Stimulated activated CD8-positive, alpha-beta memory T cell treated with anti-CD3 and anti-CD28 coated beads, Interleukin-4, amount 100 ng/mL, for 24 hours (primary cell): Measurements from ENCODE around the gene TRPC3.
A peak's percentile ranks its signal among the peaks of the same experiment; 100 is the strongest.
"Not testable (repeated sequence)": the region's sequence is repeated elsewhere in the genome, so short reads cannot be mapped to it uniquely, and the experiment has no call there.

Source experiments
- DNase-seq: peaks from one replicate; pipeline ENCODE4 v3.0.0-alpha.2; 2020; ENCODE audit warnings: low read depth

Gene TRPC3

DNA sequence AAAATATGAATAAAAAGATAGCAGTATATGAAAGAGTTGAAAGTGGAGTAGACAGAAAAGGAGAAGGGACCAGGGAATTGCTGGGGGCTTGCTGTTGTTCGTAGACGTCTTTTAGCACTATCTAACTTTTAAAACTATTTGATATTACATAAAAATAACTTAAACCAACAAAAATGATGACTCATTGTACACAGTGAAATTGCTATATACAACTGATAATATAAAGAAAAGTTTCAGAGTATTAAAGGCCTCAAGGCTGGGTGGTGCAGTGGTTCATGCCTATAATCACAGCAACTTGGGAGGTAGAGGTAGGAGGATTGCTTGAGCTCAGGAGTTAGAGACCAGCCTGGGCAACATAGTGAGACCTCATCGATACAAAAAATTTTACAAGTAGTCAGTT, 5.2 kb downstream of the TRPC3 start:
- DNase-seq, result no peak

- DNase-seq, result no peak
Measured at GRCh38 chr4:121943941-121944340, 7.9 kb downstream of the TRPC3 start.

DNA sequence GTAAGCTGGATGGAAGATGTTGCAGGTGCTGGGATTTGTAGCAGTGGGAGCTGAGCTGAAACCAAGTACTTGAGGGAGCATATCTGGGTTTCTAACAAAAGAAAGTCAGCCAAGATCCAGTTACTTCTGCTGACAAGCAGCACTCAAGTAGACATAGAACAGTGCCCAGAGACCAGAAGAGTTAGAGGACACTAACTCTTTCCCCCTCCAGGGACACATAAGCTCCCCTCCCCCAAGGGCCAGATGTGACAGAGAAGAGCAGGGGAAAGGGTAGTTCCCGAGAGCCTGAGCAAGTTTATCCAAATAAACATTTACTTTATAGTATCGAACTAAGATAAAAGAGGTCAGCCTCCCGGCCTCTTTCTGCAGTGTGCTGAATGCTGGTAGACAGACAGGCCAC, 12.2 kb downstream of the TRPC3 start:
- DNase-seq, result no peak

DNA sequence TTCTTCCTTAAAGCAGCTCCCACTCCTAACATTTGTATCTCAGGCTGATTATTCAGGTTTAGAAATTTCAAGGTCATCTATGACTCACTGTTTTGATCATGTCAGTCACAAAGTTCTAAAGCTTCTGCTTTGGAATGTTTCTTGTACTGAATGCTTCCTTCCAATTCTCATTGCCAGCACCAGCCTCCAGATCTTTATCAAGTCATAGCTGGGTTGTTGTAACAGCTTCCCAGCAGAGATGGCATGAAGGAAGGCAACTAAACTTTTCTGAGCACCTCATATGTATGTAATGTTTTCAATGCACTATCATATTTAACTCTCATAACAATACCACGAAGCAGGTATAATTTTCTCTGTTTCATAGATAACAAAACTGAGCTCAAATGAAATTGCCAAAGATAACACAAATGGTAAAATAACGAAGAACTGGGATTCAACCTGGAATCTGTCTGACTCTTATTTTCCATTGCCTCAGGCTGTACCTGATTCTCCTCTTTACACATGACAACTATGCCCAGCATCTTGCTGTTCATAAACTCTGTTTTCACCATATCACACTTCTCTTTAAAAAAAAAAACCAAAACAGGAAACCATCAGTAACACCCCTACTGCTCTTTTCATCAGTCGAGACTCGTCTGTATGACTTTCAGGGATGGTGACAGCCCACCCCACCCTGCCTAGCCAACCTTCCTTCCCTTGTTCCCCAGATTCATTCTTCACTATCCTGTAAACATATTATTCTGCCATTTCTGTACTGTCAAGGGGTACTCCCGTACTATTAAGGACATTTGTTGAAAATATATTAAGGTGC, 13.4 kb downstream of the TRPC3 start:
- DNase-seq, result no peak

DNA sequence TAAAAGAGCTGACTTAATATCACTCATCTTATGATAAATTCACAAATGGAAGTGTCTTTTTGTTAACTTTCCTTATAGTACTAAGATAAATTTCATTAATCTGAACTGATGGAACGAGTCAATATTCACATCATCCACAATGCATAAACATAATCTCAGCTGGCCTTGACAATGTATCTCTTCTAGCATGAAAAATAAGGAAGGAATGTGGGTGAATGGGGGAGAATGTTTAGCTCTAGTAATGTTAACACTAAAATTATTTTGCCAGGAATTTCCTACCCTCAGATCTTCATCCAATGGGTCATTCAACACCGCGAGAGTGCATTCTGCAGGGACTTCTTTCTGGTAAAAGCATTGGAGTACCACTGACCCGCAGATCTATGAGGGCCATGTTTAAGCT, 15.8 kb downstream of the TRPC3 start:
- no peak for DNase-seq

GRCh38 chr4:121934635-121935034, 17.2 kb downstream of the TRPC3 start:
- DNase-seq, result no peak

DNA sequence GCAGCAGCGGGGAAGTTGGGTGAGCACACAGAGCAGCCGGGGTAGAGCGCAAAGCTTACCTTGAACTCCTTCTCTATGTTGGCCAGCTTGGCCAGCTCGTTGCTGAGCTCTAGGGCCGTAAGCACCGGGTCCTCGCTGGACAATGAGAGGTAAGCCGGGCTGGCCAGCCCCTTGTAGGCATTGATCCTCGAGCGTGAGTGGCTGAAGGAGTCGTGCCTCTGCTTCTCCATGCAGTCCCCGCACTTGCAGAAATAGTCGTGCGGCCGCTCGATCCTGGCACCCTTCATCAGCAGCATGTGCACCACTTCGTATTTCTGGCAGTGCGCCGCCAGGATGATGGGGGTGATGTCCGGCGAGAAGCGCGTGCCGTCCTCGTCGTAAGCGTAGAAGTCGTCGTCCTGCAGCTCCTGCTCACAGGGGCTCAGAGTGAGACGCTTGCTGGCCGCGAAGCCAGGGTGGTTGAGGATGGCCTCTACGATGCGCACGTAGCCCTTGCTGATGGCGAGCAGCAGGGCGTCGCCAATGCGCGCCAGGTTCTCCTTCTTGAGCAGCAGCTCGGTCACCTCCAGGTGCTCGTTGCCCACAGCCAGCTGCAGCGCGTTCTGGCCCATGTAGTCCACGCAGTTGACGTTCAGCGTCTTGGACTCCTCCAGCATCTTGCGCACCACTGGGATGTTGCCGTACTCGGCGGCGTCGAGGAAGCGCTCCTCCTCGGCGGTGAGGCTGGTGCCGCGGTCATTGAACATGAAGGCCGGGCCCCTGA, 19.5 kb downstream of the TRPC3 start:
- no peak for DNase-seq

DNA sequence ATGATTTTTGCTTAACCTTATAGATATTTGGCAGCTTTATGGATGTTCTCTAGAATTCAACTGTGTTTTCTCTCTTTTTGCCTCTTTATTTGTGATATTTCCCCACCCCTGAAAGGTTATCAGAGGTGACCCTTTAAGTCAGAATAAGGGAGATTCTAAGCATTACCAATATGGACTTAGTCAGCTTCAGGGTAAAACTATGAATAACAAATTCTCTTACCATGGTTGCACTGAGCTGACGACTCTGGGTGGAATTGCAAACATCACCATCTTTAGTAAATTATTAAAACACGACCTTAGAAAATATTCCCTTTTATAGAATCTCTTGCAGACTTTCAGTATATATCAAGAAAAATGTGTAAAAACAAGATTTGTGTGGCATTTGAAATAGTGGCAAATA, 21.6 kb downstream of the TRPC3 start:
- DNase-seq, result no peak

DNA sequence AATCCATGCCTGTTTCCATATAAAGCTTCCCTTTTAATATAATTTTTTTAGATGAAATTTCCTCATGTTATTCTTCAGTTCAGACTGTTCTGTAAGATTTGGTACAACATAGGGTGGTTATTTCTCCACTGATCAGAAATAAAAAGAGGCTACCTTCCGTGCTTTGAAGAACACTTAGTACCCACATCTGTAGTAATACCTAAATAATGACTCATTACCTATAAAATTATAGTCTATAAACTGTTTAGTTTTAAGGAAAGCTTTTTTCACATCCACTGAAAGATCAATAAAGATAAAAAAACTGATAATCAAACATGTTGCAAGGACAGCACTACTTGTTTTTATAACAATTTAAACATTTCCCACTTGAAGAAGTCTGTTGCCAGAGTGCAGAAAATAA, 23.9 kb downstream of the TRPC3 start:
- DNase-seq, result no peak

DNA sequence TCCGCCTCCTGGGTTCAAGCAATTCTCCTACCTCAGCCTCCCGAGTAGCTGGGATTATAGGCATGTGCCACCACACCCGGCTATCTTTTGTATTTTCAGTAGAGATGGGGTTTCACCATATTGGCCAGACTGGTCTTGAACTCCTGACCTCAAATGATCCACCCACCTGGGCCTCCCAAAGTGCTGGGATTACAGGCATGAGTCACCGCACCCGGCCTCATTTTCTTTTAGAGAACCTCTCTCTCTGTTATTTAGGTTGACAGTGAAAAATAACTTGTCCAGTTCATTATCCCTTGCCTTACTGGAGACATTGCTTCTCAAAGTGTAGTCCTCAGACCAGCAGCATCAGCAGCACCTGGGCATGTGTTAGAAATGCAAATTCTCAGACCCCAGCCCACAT, 25.4 kb downstream of the TRPC3 start:
- not testable (repeated sequence) for DNase-seq

DNA sequence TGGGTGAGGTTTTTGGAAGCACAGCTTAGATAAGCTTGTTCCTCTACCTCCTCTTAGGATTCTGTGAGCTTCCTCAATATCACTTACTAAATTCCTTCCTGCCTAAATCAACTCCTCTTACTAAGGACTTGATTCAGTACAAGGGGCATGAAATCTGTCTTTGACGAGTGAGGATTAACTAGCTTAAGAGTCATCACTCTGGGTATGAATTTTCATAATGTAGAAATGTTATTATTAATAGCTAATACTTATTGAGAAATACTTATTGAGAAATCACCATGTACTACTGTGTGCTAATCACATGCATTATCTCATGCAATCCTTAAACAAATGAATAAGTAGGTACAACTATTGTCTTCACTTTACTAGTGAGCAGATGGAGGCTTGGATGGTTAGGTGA, 28.6 kb downstream of the TRPC3 start:
- DNase-seq, result no peak

DNA sequence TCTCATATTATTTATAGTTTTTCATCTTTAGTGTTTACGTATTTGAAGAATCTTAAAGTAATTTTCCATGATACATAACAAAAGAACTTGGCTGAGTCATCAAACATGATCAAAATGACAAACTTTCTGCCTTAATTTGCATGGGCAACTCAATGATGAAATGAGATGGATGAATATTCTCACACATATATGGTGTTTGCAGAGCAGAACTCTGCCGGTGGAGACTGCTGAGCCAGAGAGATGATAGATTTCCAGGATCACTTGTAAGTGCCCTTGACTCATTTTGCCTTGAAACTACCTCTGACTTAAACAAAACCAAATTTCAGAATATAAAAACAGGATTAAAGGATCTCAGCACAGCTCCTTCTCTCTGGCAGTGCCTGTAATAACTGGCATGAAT, 38.2 kb downstream of the TRPC3 start:
- no peak for DNase-seq

DNA sequence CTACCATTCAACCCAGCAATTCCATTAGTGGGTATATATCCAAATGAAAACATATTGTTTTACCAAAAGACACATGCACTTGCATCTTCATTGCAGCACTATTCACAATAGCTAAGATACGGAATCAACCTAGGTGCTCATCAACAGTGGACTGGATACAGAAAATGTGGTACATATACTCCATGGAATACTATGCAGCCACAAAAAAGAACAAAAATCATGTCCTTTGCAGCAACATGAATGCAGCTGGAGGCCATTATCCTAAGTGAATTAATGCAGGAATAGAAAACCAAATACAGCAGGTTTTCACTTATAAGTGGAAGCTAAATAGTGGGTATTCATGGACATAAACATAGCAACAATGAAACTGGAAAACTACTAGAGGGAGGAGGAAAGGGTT, 43.5 kb downstream of the TRPC3 start:
- DNase-seq, result no peak

DNA sequence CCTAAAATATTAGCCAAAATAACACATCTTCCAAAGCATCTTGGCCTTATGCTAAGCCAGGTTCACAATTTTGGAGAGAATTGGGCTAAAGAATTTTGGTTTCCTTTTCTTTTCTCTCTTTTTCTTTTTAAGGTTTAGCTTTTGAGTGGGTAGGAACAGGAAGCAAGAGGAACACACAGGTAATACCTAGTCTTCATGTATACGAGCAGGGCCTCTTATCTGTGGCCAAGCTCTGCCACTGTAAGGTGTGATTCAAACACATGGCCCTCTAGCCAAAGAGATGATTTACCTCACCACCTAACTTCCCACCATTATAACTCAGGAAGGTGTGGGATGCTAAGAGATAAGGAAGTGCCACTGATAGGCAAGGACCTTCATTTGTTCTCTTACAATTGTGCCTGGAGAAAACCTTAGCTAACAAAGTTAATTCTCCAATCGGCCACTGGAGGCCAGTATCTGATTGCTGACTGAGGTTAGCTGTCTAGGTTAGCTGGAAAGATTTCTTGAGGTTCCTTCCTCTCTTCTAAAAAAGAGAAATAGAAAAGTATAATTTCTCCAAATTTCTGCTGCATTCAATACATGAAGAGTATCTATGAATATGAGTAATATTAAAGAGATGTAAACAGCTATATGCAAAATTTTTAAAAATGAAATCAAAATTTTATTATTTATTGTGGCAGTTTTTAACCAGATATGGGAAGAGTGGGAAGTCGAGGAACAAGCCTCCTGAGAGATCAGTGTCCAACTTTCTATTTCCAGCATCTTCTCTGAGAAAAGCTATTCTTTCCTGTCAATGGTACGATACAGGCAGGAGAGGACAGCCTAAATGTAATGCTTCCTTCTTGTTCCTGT, 51.5 kb downstream of the TRPC3 start:
- peak; percentile 19 for DNase-seq

- no peak for DNase-seq
Measured at GRCh38 chr4:121898150-121898549, 53.7 kb downstream of the TRPC3 start.

GRCh38 chr4:121888134-121888533, 63.7 kb downstream of the TRPC3 start:
- no peak for DNase-seq

GRCh38 chr4:121885115-121885514, 66.7 kb downstream of the TRPC3 start:
- DNase-seq, result no peak

DNA sequence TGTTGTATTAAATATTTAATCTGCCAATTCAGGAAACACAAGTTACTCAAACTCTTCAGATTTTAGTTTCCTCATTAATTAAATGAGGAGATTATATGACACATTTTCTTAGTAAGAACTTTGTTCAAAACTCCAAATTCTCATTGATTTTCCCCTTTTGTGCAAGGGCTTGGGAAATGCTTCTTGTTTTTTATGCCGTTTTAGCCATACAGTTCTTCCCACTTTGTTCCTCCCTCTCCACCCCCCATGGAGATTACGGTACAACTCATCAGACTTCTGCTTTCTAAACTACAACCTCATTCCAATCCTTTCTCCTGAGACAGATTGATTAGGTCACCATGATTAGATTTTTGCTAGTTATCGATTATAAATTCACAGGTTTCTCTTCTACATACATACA, 70.7 kb downstream of the TRPC3 start:
- DNase-seq, result no peak

DNA sequence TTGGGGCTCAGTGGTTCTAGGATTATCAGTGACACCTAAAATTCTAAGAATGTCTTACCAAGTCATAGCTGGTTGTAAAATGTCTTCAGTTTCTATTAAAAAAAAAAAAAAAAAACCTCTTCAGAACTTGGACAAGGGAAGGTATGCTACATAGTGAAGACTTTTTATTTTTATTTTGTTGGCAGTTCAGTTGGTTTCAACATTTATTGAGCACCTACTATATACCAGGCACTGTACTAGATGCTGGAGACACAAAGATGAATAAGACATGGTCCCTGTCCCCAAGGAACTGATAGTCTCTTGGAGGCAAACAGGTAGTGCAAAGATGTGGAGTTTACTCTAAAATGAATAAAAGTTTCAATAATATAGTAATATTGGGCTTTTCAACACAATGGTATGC, 72.7 kb downstream of the TRPC3 start:
- DNase-seq, result no peak

- no peak for DNase-seq
Measured at GRCh38 chr4:121877041-121877773, 74.7 kb downstream of the TRPC3 start.

DNA sequence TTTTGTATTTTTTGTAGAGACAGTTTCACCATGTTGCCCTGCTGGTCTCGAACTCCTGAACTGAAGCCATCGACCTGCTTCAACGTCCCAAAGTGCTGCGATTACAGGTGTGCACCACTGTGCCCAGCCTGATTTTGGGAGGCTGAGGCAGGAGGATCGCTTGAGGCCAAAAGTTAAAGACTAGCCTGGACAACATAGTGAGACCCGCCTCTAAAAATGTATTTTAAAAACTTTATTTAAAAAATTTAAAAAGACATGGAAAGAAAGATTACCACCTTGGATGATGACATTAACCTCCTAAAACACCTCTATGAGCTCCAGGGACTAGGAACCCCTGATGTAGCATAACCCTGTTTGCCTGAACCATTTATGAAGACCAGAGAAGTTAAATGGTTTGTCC, 75.8 kb downstream of the TRPC3 start:
- DNase-seq, result no peak

DNA sequence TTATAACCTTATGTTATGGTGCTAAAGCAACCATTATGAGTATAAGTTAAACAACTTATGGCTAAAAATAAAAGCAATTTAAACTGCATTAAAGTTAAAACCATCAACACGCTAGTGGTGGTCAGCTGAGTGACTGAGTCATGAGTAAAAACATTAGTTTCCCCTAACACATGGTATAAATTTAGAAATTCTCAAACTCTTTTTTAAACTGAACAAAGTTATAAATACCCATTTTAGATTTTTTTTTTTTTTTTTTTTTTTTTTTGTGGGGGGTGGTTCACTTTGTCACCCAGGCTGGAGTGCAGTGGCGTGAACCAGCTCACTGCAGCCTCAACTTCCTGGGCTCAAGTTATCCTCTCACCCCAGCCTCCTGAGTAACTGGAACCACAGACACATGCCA, 76.2 kb downstream of the TRPC3 start:
- no peak for DNase-seq
